Activated effector memory CD4-positive, alpha-beta T cell treated with Interleukin-2 at 50 U/mL for 16 hours (primary cell): ENCODE results near the gene MTMR12.

Experiments used
- DNase-seq: peaks from one replicate; pipeline ENCODE4 v3.0.0-alpha.2; 2020

Gene MTMR12

GRCh38 chr5:32274548-32275395 is 38.0 kb downstream of the MTMR12 start:
- DNase-seq = no peak

GRCh38 chr5:32273821-32274220 is 38.9 kb downstream of the MTMR12 start:
- no peak for DNase-seq

DNA sequence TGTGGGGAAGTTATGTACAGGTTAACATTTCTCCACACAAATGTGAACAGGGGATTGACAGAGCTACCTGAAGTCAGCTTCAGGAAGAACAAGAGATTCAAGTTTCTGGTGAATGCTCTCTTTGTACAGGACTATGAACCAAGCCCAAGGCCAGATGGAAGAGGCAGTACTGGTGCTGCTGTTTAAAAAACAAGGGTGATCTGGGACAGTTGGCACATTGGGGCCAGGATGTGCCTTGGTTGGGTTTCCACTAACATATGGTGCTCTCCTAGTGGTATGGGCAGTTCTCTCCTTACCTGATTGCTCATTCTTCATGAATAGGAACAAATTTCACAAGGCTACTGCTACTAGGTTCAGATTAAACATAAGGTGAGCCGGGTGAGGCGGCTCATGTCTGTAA is 40.0 kb downstream of the MTMR12 start:
- DNase-seq = no peak

GRCh38 chr5:32270946-32271345 is 41.8 kb downstream of the MTMR12 start:
- no peak for DNase-seq

- no peak for DNase-seq
Observed at GRCh38 chr5:32270178-32270577, 42.6 kb downstream of the MTMR12 start.

DNA sequence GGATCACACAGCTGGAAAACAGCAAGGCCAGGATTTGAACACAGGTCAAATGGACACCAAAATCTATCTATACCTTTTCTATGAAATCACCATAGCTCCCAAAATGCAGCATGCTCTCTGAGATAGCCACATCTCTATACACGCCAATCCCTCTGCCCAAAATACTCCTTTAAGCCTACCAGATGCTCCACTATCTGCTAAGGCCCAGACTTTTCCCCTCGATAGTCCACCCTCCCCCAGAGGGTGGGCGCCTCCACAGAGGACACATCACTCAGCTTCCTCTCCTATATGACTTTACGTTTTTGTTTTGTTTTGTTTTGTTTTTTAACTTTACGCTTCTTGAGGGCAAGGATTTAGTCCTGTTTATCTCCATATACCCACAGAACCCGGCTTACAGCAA is 46.8 kb downstream of the MTMR12 start:
- DNase-seq = no peak

- DNase-seq = no peak
Observed at GRCh38 chr5:32264957-32265572, 47.7 kb downstream of the MTMR12 start.

- no peak for DNase-seq
Observed at GRCh38 chr5:32263684-32264083, 49.1 kb downstream of the MTMR12 start.

GRCh38 chr5:32261198-32261597 is 51.5 kb downstream of the MTMR12 start:
- no peak for DNase-seq

GRCh38 chr5:32259033-32259432 is 53.7 kb downstream of the MTMR12 start:
- DNase-seq = no peak

DNA sequence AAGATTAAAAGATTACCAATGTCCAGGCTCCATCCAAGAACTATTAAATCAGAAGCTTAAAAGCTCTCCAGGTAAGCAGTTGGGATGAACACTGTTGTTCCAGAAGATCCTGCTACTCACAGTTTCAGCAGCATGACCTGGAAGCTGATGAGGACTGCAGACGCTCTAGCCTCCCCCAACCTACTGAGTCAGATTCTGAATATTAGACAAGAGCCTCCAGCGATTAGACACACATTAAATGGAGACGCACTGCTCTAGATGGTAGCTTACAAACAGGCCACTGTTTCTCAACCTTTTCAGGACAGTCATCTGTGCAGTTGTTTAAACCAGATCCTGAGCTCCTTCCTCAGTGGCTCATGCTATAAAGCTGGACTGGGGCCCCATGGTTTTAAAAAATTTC is 54.3 kb downstream of the MTMR12 start:
- DNase-seq = no peak

DNA sequence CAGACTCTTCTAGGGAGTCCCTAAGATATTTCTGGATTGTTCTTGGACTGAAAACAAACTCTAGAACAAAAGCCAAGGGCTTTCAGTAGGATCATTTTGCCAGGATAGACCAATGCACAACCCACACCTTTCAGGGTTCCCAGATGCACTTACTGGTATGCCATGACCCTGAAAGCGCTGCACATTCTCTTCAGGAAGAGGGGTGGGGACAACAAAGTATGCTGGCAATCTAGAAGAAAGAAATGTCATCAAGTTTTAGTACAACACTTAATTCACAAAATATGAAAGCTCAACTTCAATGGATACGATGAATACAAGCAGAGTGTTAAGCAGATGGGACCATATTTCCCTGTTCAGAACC is 57.2 kb downstream of the MTMR12 start:
- no peak for DNase-seq

DNA sequence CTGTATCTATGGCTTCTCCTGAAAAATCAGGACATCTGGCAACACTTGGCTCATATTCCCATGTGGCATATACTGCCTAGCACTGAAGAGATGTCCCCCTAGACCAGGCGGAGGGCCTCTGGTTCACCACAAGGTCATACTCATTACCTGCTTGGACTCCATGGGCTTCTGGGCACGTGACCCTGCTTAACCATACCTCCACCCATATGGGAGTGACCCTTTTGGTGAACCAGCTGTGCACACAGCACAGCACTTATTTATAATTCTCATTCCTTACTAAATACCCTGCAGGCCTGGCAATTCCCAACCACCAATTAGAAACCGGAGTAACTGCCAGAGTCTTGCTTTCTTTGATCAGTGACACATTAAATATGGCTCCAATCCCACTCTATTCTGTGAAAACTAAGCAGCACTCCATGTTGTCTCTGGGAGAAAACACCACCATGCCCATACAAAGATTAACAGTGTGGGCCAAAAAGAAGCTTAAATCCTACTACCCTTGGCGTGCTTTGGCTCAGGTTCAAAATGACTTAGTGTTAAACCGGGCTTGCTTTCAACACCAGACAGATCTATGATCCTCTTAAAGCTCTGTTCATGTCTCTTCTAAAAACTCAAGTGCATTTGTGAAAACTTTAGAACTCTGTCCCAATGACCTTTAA is 57.7 kb downstream of the MTMR12 start:
- DNase-seq = no peak

DNA sequence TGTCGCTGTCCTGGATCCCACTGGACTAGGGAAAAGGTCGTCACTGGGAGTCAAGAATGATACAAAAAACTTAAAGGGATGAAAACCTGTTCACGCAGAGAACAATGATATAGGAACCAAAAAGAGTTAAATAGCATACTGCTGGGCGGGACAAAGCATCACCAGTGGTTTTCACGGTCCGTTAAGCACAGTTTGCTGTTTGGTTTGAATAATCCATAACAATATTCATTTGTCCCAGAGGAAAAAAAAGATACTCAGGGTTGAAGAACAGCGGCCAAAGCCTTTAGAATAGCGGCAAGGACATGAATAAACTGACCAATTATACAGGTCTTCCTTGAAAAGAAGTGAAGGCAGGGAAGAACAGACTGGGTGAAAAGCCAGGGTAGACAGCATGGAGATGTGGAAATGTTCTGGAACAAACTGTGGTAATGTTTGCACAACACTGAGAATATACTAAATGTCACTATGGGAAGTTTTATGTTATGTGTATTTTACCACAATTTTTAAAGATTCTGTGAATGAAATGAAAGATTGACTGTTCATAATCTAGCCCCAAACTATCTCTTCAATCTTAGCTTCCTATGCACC is 60.8 kb downstream of the MTMR12 start:
- no peak for DNase-seq

DNA sequence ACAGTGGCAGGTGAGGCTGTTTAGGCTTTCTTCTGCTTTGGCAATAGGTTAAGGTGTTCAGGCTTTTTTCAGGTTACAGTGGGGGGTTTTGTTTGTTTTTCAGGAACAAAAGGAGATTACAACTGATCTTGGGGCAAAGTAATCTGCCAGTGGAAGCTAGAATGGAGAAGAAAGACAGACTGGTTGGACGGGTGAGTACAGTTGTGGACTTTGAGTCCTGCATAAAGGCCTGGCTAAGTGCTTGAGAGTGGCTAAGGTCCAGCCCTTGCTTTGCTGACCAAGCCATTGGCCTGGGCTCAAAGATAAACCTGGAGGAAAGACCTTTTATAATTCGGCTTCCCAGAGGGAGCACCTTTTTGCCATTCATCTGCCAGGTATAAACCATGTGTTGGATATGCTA is 63.1 kb downstream of the MTMR12 start:
- no peak for DNase-seq

GRCh38 chr5:32245742-32246141 is 67.0 kb downstream of the MTMR12 start:
- no peak for DNase-seq

DNA sequence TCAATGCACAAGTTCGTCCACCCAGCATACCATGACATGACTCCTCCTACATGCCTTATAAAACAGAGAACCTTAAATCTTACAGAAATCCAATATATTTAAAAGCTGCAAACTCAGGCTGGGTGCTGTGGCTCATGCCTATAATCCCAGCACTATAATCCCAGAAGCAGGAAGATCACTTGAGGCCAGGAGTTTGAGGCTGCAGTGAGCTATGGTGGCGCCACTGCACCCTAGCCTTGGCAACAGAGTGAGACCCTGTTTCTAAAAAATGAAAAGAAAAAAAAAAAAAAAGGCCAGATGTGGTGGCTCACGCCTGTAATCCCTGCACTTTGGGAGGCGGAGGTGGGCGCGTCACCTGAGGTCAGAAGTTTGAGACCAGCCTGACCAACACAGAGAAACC is 68.7 kb downstream of the MTMR12 start:
- no peak for DNase-seq

- DNase-seq = no peak
Observed at GRCh38 chr5:32241034-32241783, 71.5 kb downstream of the MTMR12 start.

- no peak for DNase-seq
Observed at GRCh38 chr5:32239385-32239784, 73.4 kb downstream of the MTMR12 start.

- DNase-seq = no peak
Observed at GRCh38 chr5:32233696-32234447, 78.9 kb downstream of the MTMR12 start.

DNA sequence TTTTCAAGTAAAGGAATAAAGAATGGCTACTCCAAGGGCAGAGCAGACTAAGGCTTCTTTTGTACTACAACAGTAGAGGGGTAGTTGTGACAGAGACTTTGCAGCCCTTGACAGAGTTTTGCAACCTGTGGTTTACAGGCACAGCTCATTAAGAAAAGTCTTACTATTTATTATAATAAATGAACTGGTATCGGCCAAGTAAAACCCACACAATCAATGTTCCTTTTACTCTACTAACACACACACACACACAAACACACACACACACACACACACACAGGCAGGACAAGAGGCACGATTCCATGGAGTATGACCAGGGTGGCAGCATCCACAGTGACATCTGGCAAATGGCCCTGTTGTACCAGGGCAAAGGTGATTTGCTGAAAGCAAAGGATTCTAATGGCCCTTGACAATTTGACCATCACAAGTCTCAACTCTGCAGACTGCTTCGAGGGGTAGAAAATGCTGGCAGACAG is 79.5 kb downstream of the MTMR12 start:
- DNase-seq = no peak
